NCI-H226 (cell line): ENCODE results near the gene CRLF1.

ENCODE experiments used
- DNase-seq: peaks from one replicate; pipeline ENCODE4 v3.0.0-alpha.2; 2015

The CRLF1 gene

GRCh38 chr19:18543814-18544475, 62.7 kb downstream of the CRLF1 start:
- DNase-seq, result no peak
